Measurements from ENCODE around the gene TSPAN18. TPM values are rescaled to one million over a fixed set of nuclear protein-coding genes. Genes with fewer than 3 reads are reported as not detected.

The TSPAN18 gene
- total and polyA plus RNA-seq, 2 of the 4 experiments (the other 2 are of a cell fraction) = 0.36 to 1.1 TPM

GRCh38 chr11:44870615-44871176 is 143.9 kb downstream of the TSPAN18 start:
- Histone ChIP-seq H2BK5ac (ENCODE audit: low read depth, low read length, poor library complexity, severe bottlenecking) (no peak overlapping the region), H4K5ac (ENCODE audit: low read depth, low read length) (no peak overlapping the region; the same call in 1 of the 2 replicates), H3K9me1 (ENCODE audit: insufficient read depth, low read length) (no peaks in the 10 kb centered on the region), H3K79me1 (ENCODE audit: low read depth in 1 of 2, low read length in 2 of 2) (no peaks in the 10 kb centered on the region), H3K56ac (ENCODE audit: extremely low read depth, insufficient read depth, low read length) (no peak overlapping the region), H3K27ac (ENCODE audit: insufficient read depth, low read length) (no peak overlapping the region), H2BK20ac (ENCODE audit: low read depth, low read length) (no peak overlapping the region), H3K4ac (ENCODE audit: low read depth, low read length) (no peak overlapping the region), H4K20me1 (ENCODE audit: insufficient read depth, low read length) (no peaks in the 10 kb centered on the region), H2AK9ac (replicated peaks; ENCODE audit: low read depth, low read length, poor library complexity) (no peak overlapping the region), H3K36me3 (ENCODE audit: control insufficient read depth, insufficient read depth, low read length) (no peaks in the 10 kb centered on the region), H2BK120ac (ENCODE audit: low read depth, low read length) (no peak overlapping the region), H3K23ac (ENCODE audit: low read depth, low read length) (no peak overlapping the region), H3K4me3 (ENCODE audit: insufficient read depth, low read depth, low read length) (no peak overlapping the region), H3K27me3 (ENCODE audit: control insufficient read depth, insufficient read depth, low read length) (peaks cover 8% of the 10 kb centered on the region), H3K14ac (replicated peaks; ENCODE audit: low read depth, low read length) (0 out of 2 replicates have a peak overlapping the region, but pooled peaks have one; percentile 7), H3K4me2 (ENCODE audit: low read depth, low read length) (no peak overlapping the region), H2AFZ (replicated peaks; ENCODE audit: low read length, poor library complexity) (no peak overlapping the region), H3K18ac (ENCODE audit: low read depth, low read length) (no peak overlapping the region; the same call in 1 of the 2 replicates), H3K9ac (ENCODE audit: low read depth, low read length) (peak overlapping the region; percentile 6; the same call in 1 of the 2 replicates), H4K91ac (ENCODE audit: insufficient read depth, low read depth, low read length) (no peak overlapping the region), H2AK5ac (ENCODE audit: low read depth, low read length) (0 out of 2 replicates have a peak overlapping the region, but pooled peaks have one; percentile 10), H4K8ac (ENCODE audit: low read depth in 2 of 2, low read length in 2 of 2) (no peak overlapping the region), H3K9me3 (ENCODE audit: control insufficient read depth, insufficient read depth, low read length) (no peaks in the 10 kb centered on the region), H3K4me1 (ENCODE audit: control insufficient read depth, insufficient read depth, low read length) (peaks cover 4% of the 10 kb centered on the region), H2BK15ac (ENCODE audit: low read depth, low read length) (no peak overlapping the region)
- DNase-seq (no peak), ATAC-seq (ENCODE audit: low read depth) (no peak)
- ChIA-PET POLR2A (ENCODE audit: unreplicated experiment) (no interaction called here), CTCF (interaction anchor here (1.0 to 1.5 kb wide), 2 partner anchors 8 to 16 kb away, joined by 4 read pairs; no protein-coding TSS in a partner anchor)
- dilution Hi-C loops (cut with HindIII; ENCODE audit: low sequenced_read_pairs, unreplicated experiment) (no loop called here), in situ Hi-C loops (cut with MboI; ENCODE audit: low sequenced_read_pairs) (no loop called here), intact Hi-C loops (cut with micrococcal nuclease) (no loop called here)
- BruUV-seq (replicated peaks) = no TSS peak
- no peak for TF ChIP-seq CEBPB (IDR thresholded peaks at IDR 0.05; ENCODE audit: low read depth, low read length)
- TF ChIP-seq, protein P1, sequence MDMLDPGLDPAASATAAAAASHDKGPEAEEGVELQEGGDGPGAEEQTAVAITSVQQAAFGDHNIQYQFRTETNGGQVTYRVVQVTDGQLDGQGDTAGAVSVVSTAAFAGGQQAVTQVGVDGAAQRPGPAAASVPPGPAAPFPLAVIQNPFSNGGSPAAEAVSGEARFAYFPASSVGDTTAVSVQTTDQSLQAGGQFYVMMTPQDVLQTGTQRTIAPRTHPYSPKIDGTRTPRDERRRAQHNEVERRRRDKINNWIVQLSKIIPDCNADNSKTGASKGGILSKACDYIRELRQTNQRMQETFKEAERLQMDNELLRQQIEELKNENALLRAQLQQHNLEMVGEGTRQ (IDR thresholded peaks at IDR 0.05; ENCODE audit: low read depth, low read length) = no peak
- no peak for TF ChIP-seq BHLHE40 (IDR thresholded peaks at IDR 0.05; ENCODE audit: low read depth, low read length)
- TF ChIP-seq NFE2L2 (IDR thresholded peaks at IDR 0.05; ENCODE audit: low read depth, low read length) = no peak
- TF ChIP-seq FOS (IDR thresholded peaks at IDR 0.05; ENCODE audit: low read depth, low read length) = no peak
- TF ChIP-seq MAFK (IDR thresholded peaks at IDR 0.05; ENCODE audit: low read depth, low read length) = no peak
- no peak for TF ChIP-seq CHD1 (IDR thresholded peaks at IDR 0.05; ENCODE audit: low read depth, low read length)
- TF ChIP-seq RCOR1 (IDR thresholded peaks at IDR 0.05; ENCODE audit: insufficient replicate concordance, low read length) = no peak
- no peak for TF ChIP-seq ELK1 (IDR thresholded peaks at IDR 0.05; ENCODE audit: borderline replicate concordance, low read depth, low read length)
- TF ChIP-seq, protein P2, sequence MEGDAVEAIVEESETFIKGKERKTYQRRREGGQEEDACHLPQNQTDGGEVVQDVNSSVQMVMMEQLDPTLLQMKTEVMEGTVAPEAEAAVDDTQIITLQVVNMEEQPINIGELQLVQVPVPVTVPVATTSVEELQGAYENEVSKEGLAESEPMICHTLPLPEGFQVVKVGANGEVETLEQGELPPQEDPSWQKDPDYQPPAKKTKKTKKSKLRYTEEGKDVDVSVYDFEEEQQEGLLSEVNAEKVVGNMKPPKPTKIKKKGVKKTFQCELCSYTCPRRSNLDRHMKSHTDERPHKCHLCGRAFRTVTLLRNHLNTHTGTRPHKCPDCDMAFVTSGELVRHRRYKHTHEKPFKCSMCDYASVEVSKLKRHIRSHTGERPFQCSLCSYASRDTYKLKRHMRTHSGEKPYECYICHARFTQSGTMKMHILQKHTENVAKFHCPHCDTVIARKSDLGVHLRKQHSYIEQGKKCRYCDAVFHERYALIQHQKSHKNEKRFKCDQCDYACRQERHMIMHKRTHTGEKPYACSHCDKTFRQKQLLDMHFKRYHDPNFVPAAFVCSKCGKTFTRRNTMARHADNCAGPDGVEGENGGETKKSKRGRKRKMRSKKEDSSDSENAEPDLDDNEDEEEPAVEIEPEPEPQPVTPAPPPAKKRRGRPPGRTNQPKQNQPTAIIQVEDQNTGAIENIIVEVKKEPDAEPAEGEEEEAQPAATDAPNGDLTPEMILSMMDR (conservative IDR thresholded peaks at IDR 0.05; ENCODE audit: low read depth, low read length) = no peak
- no peak for TF ChIP-seq RFX5 (IDR thresholded peaks at IDR 0.05; ENCODE audit: low read depth, low read length)
- TF ChIP-seq POLR2A (IDR thresholded peaks at IDR 0.05; ENCODE audit: low read depth, low read length) = no peak
- TF ChIP-seq MXI1 (IDR thresholded peaks at IDR 0.05; ENCODE audit: borderline replicate concordance, low read depth, low read length) = no peak
- no peak for TF ChIP-seq RAD21 (IDR thresholded peaks at IDR 0.05; ENCODE audit: low read length)
- no peak for TF ChIP-seq SMC3 (IDR thresholded peaks at IDR 0.05; ENCODE audit: low read depth, low read length)
- TF ChIP-seq MAZ (IDR thresholded peaks at IDR 0.05; ENCODE audit: borderline replicate concordance, low read depth, low read length) = no peak
- WGBS, 2 experiments (ENCODE audit: extremely low coverage in 2 of 2, insufficient read length in 1 of 2) = no CpG with 5 or more reads among the region's 2 CpGs

Measured in IMR-90 (cell line).